ENCODE data around the gene C9orf50. TPM values are rescaled to one million over a fixed set of nuclear protein-coding genes. Genes with fewer than 3 reads are reported as not detected.

The C9orf50 gene
- total RNA-seq, 1 experiment from 2014 or later: not detected

DNA sequence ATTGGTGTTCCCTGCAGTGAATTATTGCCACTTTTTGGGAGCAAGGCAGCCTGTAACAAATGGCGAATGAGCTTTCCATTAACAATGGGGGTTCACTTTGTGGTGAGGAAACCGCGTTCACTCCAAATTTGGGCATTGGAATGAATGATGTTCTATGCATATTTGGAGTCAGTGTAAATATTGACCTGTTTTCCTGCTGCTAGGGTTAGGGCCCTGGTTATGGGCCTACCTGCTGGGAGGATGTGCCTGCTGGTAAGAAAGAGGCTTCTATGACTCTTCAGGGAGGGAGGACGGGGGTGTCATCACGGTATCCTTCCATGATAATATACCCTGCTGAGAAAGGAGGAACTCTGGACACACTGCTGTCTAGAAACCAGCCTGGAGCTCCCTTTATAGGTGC is 29.0 kb downstream of the C9orf50 start:
- DNase-seq (ENCODE audit: low read depth, low spot score) (no peak), ATAC-seq (no peak)
- intact Hi-C loops (cut with micrococcal nuclease; ENCODE audit: unreplicated experiment) (no loop called here), in situ Hi-C loops (cut with HindIII; ENCODE audit: low pct_unique_long_range_greater_than_20kb, low sequenced_read_pairs) (no loop called here)
- no peak for TF ChIP-seq POLR2AphosphoS5 (IDR thresholded peaks at IDR 0.05; ENCODE audit: low read depth, low read length)
- TF ChIP-seq TCF7L2 (IDR thresholded peaks at IDR 0.05; ENCODE audit: low read depth, low read length): no peak
- TF ChIP-seq SIN3A (IDR thresholded peaks at IDR 0.05; ENCODE audit: borderline replicate concordance, insufficient read depth, low read depth, low read length): no peak
- TF ChIP-seq, protein P1, sequence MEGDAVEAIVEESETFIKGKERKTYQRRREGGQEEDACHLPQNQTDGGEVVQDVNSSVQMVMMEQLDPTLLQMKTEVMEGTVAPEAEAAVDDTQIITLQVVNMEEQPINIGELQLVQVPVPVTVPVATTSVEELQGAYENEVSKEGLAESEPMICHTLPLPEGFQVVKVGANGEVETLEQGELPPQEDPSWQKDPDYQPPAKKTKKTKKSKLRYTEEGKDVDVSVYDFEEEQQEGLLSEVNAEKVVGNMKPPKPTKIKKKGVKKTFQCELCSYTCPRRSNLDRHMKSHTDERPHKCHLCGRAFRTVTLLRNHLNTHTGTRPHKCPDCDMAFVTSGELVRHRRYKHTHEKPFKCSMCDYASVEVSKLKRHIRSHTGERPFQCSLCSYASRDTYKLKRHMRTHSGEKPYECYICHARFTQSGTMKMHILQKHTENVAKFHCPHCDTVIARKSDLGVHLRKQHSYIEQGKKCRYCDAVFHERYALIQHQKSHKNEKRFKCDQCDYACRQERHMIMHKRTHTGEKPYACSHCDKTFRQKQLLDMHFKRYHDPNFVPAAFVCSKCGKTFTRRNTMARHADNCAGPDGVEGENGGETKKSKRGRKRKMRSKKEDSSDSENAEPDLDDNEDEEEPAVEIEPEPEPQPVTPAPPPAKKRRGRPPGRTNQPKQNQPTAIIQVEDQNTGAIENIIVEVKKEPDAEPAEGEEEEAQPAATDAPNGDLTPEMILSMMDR (IDR thresholded peaks at IDR 0.05): no peak
- no peak for TF ChIP-seq REST (IDR thresholded peaks at IDR 0.05; ENCODE audit: insufficient read depth in 1 of 2, low read depth in 2 of 2, low read length in 1 of 2)
- CTCF ChIA-PET: interaction anchor here (0.6 kb wide), 2 partner anchors 95 to 256 kb away, joined by 5 to 13 read pairs; no protein-coding TSS in a partner anchor
- POLR2A ChIA-PET: no interaction called here
- no peaks in the 10 kb centered on the region for H3K36me3 ChIP-seq (ENCODE audit: control insufficient read depth, insufficient read depth, low read length)
- no peak overlapping the region for H3K27ac ChIP-seq (ENCODE audit: low read length)
- H3K4me3 ChIP-seq (ENCODE audit: low read depth in 2 of 2, low read length in 2 of 2): no peak overlapping the region
- no peaks in the 10 kb centered on the region for H3K9me3 ChIP-seq (ENCODE audit: control insufficient read depth, insufficient read depth, low read depth, low read length)
- no TSS peak for BruUV-seq (replicated peaks)
- peaks cover 3% of the 10 kb centered on the region; the same call in 1 of the 2 replicates for H3K4me1 ChIP-seq (ENCODE audit: control insufficient read depth, insufficient read depth, low read length)
- H3K27me3 ChIP-seq (ENCODE audit: control insufficient read depth, insufficient read depth, low read length): no peaks in the 10 kb centered on the region

DNA sequence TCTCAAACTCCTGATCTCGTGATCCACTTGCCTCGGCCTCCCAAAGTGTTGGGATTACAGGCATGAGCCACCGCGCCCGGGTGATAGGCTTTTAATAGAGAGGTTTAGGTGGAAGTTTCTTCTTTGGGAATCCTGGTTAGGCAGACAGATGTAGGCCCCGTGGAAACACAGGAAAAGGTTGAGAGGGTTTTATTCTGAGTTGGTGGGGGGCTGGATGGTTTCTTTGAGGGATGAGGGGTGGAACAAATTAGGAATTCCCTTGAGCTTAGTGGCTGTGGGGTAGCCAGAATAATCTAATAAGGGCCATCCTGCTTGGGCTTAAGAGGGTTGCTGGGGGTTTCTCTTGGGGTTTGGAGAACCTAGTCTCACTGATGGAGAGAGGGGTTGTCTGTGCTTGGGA is 30.4 kb downstream of the C9orf50 start:
- POLR2A ChIA-PET: no interaction called here
- Histone ChIP-seq H3K4me3 (ENCODE audit: low read depth in 2 of 2, low read length in 2 of 2) (no peak overlapping the region), H3K9me3 (ENCODE audit: control insufficient read depth, insufficient read depth, low read depth, low read length) (no peaks in the 10 kb centered on the region), H3K27me3 (ENCODE audit: control insufficient read depth, insufficient read depth, low read length) (no peaks in the 10 kb centered on the region), H3K4me1 (ENCODE audit: control insufficient read depth, insufficient read depth, low read length) (no peaks in the 10 kb centered on the region), H3K27ac (ENCODE audit: low read length) (no peak overlapping the region), H3K36me3 (ENCODE audit: control insufficient read depth, insufficient read depth, low read length) (no peaks in the 10 kb centered on the region)
- in situ Hi-C loops (cut with HindIII; ENCODE audit: low pct_unique_long_range_greater_than_20kb, low sequenced_read_pairs): no loop called here
- DNase-seq (ENCODE audit: low read depth, low spot score): no peak
- no TSS peak for BruUV-seq (replicated peaks)
- no peak for ATAC-seq
- TF ChIP-seq TCF7L2 (IDR thresholded peaks at IDR 0.05; ENCODE audit: low read depth, low read length) (no peak), POLR2AphosphoS5 (IDR thresholded peaks at IDR 0.05; ENCODE audit: low read depth, low read length) (no peak), SIN3A (IDR thresholded peaks at IDR 0.05; ENCODE audit: borderline replicate concordance, insufficient read depth, low read depth, low read length) (no peak), REST (IDR thresholded peaks at IDR 0.05; ENCODE audit: insufficient read depth in 1 of 2, low read depth in 2 of 2, low read length in 1 of 2) (no peak)
- TF ChIP-seq, protein P1 (IDR thresholded peaks at IDR 0.05): no peak
- intact Hi-C loops (cut with micrococcal nuclease; ENCODE audit: unreplicated experiment): no loop called here
- CTCF ChIA-PET: no interaction called here

Measured in Panc1 (cell line).